ENCODE measurements around the gene MITF.

GRCh38 chr3:69907554-69907953 lies 168.3 kb downstream of the MITF start:
- no peak for TF ChIP-seq EZH2 (IDR thresholded peaks at IDR 0.05)
- no peak for TF ChIP-seq POLR2AphosphoS5 (IDR thresholded peaks at IDR 0.05; ENCODE audit: borderline replicate concordance, low read depth, low read length)
- TF ChIP-seq FOXP2 (optimal IDR thresholded peaks at IDR 0.05; ENCODE audit: control extremely low read depth, extremely low read length, insufficient read depth), result no peak
